ENCODE measurements around the gene CTIF.

Gene CTIF

GRCh38 chr18:48533340-48534070 lies 5.3 kb upstream of the CTIF start:
- no peak for ATAC-seq

GRCh38 chr18:48534364-48534763 lies 4.5 kb upstream of the CTIF start:
- no peak for ATAC-seq

GRCh38 chr18:48535956-48536355 lies 2.9 kb upstream of the CTIF start:
- ATAC-seq = no peak

DNA sequence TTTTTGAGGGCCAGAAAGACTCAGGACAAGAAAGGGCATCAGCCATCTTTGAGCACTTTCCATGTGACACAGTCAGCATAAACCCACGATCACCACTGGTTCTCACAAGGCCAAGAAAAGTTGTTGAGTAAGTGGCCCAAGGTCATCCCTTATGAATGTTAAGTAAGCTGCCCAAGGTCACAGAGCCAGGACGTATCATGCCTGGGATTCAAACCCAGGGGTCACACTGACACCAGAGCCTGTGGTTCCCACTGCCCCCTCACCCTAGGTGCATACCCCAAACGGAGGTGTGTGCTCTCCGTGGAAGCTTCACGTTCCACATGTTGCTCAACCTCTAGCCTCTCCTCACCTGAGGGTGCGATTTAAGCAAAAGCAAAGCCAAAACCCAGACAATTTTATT lies 2.3 kb upstream of the CTIF start:
- no peak for ATAC-seq

GRCh38 chr18:48539406-48540250 lies 797 bp downstream of the CTIF start:
- ATAC-seq = peak in 1 of 2 donors; percentile 25

DNA sequence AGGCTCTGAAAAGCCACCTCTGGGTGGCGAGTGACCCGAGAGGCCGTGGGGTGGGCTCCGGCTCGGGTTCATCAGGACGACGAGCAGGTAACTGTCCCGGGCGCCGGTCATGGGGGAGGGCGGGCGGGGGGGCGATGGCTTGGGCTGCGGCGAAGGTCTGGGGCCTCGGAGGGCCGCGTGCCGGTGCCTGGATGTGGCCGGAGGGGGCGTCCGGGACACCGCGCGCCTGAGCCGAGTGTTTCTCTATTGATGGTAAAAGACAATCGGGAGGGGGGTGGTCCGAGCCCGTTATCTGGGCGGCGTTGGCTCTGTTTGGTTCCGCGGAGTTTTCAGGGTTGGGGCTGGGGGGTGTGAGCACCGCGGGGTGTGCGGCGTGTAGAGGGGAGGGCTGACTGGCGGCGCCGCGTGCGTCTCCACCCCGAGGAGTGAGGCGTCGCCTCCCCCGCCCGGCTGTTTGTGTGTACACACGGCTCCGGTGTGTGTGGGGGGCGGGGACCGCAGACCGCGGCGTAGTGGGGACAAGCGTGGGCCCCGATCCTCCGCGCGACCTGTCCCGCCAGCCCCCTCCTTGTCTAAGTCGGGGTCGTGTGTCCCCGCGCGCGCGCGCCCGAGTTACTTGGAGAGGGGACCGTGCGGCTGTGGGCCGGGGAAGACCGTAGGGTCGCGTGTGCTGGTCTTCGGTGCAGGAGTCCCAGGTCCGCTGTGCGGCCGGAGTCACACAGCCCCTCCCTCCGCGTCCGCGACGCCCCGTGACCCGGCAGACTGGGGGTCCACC lies 1.6 kb downstream of the CTIF start:
- ATAC-seq = peak; percentile 43 to 55

DNA sequence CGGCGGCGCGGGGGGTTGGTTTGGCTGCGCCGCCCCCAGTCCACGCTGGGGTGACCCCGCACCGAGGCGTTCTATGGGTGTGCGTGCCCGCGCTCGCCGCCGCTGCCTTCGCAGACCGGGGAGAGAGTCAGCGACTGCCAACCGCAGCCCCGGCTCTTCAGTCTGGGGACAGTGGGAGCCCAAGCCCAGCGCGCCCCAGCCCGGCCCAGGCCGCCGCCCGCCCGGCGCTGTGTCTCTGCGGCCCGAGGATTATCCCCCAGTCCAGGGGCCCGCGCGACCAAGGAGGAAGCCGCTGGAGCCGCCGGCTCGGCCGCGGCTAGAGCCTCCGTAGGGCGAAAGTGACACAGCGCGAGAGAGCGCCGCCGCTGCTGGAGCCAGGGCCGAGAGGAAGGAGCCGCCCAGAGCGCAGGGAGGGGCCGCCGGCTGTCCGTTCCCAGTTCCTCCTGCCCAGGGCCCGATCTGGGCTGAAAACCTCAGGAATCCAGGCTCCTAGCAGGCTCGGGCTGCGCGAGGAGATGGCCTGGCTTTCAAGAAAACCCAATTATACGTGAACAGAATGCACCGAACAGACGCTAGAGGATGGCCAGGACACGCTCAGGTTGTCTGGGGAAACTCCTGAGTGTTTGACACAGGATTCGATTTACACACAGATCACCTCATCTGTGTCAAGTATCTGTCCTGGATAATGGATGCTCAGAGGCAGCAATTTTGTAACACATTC lies 2.4 kb downstream of the CTIF start:
- ATAC-seq = peak; percentile 16 to 23

GRCh38 chr18:48541747-48542400 lies 3.0 kb downstream of the CTIF start:
- no peak for ATAC-seq

- ATAC-seq = no peak
Observed at GRCh38 chr18:48542513-48543181, 3.8 kb downstream of the CTIF start.

DNA sequence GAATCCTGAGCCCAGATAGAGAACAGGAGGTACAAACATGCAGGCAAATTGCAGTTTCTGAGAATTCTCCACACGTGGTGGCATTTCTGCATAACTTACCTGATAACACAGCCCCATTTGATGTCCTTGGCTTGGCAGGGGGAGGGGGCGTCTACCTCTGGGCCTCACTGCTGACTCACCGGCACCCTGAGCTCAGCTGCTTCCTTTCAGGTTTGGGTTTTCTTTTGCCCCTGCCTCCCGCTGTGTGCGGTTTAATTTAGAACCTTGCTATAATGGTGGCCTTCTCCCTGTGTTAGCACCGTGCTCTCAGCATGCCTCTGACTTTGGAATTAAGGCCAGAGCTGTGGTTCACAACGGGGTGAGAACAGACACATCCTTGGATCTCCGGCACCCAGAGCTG lies 4.4 kb downstream of the CTIF start:
- ATAC-seq = no peak

- ATAC-seq = no peak
Observed at GRCh38 chr18:48544116-48544515, 5.3 kb downstream of the CTIF start.

- ATAC-seq = no peak
Observed at GRCh38 chr18:48544661-48545415, 6.0 kb downstream of the CTIF start.

DNA sequence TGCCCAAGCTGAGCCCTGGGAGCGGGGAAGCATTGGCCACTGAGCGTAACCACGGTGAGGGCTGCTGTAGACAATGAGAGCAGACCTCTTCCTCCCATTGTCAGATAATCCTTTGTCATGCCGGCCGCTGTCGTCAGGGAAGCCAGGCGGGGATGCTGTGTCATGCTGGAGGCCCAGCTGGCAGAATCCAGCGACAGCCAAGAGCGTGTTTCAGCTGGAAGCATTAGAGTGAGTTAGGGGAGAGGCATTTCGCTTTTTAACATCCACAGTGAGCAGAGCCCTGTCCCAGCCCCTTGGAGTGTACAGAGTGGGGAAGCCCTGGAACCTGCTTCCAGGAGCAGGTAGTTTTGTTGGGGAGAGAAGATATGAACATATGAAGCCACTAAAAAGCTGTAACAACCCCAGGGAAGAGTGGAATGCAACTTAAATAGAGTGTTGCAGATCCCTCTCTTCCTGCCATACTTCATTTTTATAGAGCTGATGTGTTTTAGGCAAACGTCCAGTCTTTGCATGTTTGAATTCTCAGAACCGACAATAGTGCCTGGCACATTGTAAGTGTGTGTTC lies 7.0 kb downstream of the CTIF start:
- no peak for ATAC-seq

DNA sequence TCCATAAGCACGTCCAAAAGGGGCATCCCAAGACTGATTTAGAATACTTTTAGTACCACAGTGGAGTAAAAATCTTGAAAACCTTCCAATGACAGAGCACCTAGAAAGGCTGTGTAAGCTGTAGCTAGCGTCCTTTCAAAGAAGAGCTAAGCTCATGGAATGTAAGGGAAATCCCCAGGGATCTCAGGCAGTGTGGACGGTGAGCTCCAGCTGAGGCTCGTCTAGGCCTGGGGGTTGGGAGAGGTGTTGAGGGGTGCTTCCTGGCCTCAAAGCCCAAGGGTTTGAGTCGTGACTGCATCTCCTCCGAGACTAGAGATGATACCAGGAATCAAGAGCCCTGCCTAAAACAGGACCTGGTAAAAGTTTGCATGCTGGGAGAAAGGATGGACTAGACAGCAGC lies 7.6 kb downstream of the CTIF start:
- ATAC-seq = no peak

DNA sequence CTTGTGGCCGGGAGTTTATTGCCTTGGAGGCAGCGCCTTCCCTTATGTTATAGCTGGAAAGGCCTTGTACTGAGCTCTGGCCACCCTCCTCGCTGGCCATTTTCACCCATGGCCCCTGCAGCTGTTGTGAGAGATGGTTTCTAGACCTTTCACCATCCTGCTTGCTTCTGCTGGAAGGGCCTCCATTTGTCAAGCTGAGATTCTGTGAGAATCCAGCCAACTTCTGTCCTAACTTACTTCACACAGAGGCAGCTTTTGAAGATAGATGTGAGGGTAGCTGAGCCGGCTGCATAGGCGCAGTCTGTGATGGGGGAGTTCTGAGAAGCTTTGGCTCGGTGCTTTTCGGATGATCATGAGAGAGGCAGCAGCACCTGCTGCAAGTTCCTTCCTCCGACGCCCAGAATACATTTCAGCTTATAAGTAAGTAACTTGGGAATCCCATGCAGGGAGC lies 8.7 kb downstream of the CTIF start:
- ATAC-seq = no peak

- no peak for ATAC-seq
Observed at GRCh38 chr18:48548011-48548771, 9.4 kb downstream of the CTIF start.

- ATAC-seq = no peak
Observed at GRCh38 chr18:48548921-48549320, 10.1 kb downstream of the CTIF start.

DNA sequence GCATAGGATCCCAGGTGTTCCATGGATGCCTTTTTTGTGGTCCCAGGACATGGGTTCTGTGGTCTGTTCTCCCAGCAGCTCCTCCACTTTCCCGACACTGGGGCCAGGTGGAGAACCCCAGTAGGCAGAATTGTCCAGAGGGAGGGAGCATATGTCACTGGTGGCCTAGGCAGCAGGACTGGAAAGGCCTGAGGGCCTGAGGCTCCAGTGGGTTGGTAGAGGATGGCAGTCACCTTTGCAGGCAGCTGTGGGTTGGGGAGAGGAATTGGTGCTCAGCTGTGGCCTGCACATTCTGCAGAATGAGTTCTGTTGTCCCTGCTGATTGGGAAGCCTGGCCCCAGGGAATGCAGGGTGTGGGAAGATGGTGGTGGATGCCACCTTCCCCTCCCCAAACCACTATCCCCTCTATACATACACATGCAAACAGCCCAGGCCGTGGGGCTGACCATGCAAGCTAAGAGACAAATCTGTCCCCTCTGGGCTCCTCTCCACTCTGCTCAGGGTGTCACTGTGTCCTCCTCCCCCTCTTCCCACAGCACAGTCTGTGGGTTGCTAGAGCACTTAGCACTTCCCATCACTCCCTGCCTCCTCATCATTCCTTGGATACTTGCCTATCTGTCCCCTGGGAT lies 11.4 kb downstream of the CTIF start:
- no peak for ATAC-seq

DNA sequence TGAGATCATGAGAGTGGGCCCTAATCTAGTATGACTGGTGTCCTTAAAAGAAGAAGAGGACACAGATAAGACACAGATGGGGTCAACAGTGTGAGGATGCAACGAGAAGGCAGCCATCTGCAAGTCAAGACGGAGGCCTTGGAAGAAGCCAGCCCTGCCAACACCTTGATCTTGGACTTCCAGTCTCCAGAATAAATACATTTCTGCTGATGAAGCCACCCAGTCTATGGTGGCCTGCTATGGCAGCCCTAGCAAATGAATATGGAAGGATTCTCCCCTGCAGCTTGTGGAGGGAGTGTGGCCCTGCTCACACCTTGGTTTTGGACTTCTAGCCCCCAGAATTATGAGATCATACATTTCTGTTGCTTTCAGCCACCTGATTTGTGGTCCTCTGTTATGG lies 12.3 kb downstream of the CTIF start:
- no peak for ATAC-seq

All from activated CD4-positive, CD25-positive, alpha-beta regulatory T cell treated with anti-CD3 and anti-CD28 coated beads, Interleukin-2, amount 50 U/mL, for 24 hours (primary cell).